GM18873 (cell line): ENCODE data around the gene CCDC6.
A peak's percentile ranks its signal among the peaks of the same experiment; 100 is the strongest.
"Not testable (repeated sequence)": the region's sequence is repeated elsewhere in the genome, so short reads cannot be mapped to it uniquely, and the experiment has no call there.

Experiments used
- ATAC-seq: cut with Tn5 transposase; IDR thresholded peaks from one replicate; pipeline ENCODE4 v1.9.1; 2021; ENCODE audit warnings: mild to moderate bottlenecking, moderate library complexity, moderate number of reproducible peaks; ENCODE audit not compliant: unreplicated experiment, low FRiP score

Gene CCDC6

GRCh38 chr10:59906417-59907202 is at the start of gene CCDC6:
TSS of gene CCDC6 (minus strand) at chr10:59906556. CDS start at chr10:59906424, 132 bp downstream.
- ATAC-seq, result peak; percentile 77

GRCh38 chr10:59954296-59954695 is 47.9 kb upstream of the CCDC6 start:
- ATAC-seq, result no peak

DNA sequence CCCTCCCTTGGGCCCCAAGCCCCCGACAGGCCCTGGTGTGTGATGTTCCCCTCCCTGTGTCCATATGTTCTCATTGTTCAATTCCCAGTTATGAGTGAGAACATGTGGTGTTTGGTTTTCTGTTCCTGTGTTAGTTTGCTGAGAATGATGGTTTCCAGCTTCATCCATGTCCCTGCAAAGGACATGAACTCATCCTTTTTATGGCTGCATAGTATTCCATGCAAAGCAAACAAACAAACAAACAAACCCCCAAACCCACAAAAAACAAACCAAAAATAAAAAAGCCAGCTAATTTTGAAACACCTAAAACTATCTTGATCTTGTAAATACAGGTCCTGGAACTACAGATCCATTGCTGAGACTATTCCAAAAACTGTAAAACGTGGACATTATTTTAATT is 47.4 kb upstream of the CCDC6 start:
- ATAC-seq, result not testable (repeated sequence)

GRCh38 chr10:59950105-59950504 is 43.7 kb upstream of the CCDC6 start:
- no peak for ATAC-seq

DNA sequence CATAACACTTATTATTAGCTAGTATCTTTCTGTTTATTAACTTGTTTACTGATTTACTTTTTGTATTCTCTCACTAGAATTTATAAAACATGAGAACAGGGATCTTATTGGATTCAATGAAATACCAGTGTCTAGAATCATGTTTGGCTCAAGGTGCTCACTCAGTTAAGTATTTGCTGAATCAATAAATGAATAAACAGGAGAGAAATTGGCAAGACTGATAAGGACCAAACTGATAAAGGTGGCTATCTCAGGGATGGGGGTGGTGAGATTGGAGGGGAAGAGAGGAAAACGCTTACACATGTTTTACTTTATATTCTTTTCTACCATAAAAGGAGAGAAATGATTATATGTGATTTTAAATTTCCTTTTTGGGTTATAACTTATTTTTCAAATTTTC is 43.3 kb upstream of the CCDC6 start:
- ATAC-seq, result no peak

GRCh38 chr10:59945991-59946390 is 39.6 kb upstream of the CCDC6 start:
- ATAC-seq, result no peak

DNA sequence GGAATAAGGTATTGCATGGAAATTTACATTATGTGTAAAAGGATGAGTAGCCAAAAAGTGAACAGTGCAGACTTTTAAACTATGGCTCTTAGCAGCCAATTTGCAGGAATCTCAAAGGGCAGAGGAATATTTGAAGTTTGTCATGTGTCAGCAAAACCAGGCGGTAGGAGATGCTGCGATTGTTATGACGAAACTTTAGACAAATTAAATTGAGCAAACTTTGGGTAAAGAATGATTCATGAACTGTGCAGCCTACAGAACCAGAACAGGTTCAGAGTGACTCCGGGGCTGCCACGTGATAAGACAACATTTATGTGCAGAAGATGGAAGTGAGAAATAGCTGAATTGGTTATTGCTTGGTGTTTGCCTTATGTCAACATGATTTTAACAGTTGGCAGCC is 39.2 kb upstream of the CCDC6 start:
- ATAC-seq, result no peak

- no peak for ATAC-seq
Observed at GRCh38 chr10:59944339-59944935, 38.1 kb upstream of the CCDC6 start.

- no peak for ATAC-seq
Observed at GRCh38 chr10:59942556-59942955, 36.2 kb upstream of the CCDC6 start.

DNA sequence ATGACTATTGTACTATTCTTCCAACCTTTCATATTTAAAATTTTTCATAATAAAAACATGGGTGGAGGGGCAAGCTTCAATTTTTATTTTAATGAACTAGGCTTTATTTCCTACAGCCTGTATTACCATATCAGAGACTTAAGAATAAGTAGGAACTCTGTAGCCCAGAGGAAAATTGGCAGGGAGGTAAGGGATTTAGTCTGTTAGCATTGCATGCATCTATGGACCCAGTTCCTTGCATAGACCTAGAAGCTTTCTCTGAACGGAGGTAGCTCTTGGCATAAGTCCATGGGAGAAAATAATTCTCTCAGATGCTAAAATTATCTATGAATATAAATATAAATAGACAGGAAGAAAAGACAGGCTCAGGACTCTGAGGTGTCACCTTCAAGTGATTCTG is 31.4 kb upstream of the CCDC6 start:
- no peak for ATAC-seq

DNA sequence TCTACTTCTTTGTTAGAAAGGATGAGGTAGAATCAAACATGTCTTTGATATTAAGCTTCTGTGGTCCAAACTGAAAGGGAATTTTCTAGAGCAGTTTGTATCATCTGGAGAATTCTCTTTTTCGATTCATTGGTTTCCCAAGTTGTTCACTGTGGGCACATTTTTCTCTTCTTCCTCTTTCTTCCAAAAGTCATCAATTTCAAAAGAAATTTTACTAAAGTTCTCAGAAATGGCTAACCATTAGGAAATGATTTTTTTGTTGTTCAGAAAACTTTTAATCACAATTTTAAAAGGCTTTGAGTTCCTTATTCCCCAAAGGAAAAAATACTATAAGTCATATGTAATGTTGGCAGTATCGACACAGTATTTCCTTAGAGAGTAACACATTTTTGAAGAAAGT is 28.3 kb upstream of the CCDC6 start:
- ATAC-seq, result no peak

DNA sequence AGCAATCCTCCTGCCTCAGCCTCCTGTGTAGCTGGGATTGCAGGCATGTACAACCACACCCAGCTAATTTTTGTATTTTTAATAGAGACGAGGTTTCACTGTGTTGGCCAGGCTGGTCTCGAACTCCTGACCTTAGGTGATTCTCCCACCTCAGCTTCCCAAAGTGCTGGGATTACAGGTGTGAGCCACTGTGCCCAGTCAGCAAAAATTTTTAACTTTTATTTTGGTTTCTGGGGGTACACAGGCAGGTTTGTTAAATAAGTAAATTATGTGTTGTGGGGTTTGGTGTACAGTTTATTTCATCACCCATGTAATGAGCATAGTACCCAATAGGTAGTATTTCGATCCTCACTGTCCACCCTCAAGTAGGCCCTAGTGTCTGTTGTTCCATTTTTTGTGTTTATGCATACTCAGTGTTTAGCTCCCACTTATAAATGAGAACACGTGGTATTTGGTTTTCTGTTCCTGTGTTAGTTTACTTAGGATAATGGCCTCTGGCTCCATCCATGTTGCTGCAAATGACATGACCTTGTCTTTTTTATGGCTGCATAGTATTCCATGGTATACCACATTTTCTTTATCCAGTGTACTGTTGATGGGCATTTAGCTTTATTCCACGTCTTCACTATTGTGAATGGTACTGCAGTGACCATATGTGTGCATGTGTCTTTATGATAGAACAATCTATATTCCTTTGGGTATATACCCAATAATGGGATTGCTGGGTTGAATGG is 24.6 kb upstream of the CCDC6 start:
- not testable (repeated sequence) for ATAC-seq

DNA sequence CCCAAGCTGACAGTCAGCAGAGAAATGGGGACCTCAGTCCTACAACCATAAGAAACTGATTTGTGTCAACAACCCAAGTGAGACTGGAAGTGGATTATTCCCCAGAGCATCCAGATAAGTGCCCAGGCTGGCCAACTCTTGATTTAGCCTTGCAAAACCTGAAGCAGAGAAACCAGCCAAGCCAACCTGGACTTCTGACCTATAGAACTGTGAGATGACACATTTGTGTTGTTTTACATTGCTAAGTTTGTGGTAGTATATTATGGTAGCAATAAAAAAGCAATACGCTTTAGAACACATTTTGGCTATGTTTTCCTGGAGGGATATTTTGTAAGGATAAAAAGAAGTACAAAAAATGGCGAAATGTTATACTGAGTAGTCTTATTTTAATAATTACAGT is 19.7 kb upstream of the CCDC6 start:
- no peak for ATAC-seq

DNA sequence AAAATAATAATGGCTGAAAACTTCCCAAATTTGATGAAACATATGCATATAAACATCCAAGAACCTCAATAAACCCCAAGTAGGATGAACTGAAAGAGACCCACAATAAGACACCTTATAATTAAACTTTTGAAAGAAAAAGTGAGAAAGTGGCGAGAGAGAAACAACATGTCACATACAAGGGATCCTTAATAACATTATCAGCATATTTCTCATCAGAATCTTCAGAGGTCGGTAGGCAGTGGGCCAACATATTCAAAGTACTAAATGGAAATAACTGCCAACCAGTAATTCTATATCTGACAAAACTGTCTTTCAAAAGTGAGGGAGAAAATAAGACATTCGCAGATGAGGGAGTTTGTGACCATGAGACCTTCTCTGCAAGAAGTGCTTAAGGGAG is 16.6 kb upstream of the CCDC6 start:
- no peak for ATAC-seq

DNA sequence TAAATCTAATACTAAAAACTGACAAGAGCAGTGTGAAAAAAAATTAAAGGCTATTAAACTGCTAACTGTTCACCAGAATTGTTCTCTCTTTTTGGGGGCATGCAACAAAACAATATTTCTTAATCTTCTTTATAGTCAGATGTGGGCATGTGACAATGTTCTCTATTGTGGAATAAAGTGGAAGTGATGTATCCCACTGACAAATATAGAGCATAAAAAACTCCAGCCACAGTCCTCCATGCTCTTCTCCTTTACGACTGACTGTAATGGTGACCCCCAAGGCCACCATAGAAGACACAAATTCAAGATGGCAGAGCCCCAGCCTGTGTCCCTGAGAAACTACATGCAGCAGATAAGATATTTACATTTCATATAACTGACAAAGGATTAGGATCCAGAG is 11.6 kb upstream of the CCDC6 start:
- ATAC-seq, result no peak

GRCh38 chr10:59913547-59914237 is 7.3 kb upstream of the CCDC6 start:
- peak; percentile 55 for ATAC-seq

DNA sequence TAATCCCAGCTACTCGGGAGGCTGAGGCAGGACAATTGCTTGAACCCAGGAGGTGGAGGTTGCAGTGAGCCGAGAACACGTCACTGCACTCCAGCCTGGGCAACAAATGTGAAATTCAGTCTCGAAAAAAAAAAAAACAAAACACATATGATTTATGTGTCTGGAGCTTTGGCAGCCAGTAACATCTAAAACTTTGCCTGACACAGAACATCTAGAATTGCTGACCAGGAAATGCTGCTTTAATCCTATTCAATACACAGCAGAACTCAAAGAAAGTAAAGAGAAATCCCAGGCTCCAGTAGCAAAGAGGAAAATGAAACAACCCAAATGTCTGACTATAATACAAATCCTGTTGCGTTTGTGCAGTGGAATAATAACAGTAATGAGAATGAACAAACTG is 4.5 kb upstream of the CCDC6 start:
- ATAC-seq, result no peak

DNA sequence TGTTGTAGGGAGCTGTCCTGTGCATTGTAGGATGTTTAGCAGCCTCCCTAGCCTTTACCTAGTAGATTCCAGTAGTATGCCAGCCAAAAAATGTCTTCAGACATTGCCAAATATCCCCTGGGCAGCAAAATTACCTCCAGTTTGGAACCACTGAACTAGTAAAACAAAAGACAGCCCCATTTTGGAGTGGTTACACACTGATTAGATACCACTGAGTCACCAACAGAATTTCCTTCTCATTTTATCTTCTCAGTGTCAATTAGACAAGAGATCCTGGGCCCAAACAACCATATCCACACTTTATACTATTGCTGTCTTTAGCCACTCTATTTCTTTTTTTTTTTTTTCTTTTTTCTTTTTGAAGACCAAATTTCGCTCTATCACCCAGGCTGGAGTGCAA is 3.5 kb upstream of the CCDC6 start:
- ATAC-seq, result no peak

DNA sequence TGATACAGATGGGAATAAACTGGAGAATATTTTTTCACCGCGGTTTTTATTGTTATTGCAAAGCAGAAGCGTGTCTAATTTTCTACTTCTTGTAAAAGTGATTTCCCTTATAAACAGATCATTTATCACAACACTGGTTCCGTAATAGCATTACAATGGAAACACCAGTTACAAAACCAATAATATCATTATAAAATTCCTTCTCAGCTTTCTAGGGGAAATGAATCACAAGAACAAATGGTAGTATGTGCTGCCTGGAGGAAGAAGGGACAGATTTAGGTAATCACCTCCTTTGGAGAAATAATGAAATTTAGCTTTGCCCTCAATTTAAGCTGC is 2.4 kb upstream of the CCDC6 start:
- ATAC-seq, result no peak

DNA sequence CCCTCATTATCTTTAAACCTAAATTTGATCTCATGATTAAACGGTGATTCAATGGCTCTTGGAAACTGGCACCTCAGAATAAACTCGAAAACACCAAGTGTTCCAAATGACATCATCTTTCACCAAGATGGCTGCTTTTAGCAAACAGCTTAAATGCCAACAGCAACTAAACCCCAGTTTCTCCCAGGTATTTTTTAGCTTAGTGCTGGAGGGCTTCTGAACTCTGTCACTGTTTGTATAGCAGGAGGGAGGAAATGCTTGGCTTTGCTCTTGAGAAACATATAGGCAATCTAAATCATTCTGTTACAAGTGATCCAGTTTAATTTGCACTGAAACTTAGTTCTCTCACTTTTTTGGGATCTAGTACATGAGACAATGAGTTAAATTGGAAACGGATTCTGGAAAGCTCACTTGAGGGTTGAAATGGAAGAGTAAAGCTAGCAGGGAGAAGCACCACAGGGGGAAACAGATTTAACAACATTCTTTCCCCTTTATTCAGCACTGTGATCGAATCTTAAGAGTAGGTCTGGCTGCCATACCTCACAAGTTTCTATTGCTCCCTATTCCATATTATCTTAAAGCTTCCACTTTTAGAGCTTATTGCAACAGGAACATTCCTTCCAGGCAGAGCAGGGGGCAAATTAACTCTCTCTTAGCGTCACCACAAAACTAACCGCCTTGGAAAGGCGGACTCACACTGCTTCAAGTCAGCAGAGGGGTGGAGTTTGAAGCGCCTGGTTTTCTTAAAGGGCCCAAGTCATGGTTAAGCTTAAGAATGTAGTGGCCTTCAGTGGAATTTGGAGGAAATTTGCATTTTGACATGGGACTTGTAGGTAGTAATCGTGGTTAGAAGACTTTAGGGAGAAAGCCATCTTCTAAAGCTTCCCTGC is 1.8 kb upstream of the CCDC6 start:
- peak; percentile 17 for ATAC-seq
